ENCODE data around the gene TBC1D14. TPM values are rescaled to one million over a fixed set of nuclear protein-coding genes. Genes with fewer than 3 reads are reported as not detected.

The TBC1D14 gene
- total RNA-seq, 4 donors from 2014 or later, result 39.8 to 47.0 (median 46.0) TPM

DNA sequence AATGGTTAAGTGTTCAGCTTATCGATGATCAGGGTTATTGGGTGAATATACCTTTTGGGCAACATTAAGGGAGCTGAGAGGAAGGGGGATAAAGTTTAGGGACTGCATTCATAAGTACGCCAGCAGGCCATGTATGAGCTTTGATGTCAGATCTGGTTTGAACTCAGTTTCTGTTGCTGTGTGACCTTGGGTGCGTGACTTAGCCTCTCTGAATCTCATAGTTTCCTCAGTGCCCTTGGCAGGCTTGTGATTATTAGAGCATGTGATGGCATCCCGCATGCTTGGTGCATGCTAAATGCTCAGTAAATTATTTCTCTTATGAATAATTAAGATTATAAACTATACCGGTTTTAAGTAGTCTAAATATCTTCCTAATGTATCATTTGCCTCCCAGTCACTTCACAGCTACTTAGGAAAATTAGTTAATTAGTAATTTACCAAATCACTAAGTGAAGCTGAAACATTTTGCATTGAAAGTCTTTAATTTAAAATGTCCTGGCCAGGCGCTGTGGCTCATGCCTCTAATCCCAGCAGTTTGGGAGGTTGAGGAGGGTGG lies 3.8 kb downstream of the TBC1D14 start:
- 92 to 96% methylated on average over 6 of the region's 6 CpGs for WGBS, 2 donors
- intact Hi-C loops (cut with DNase I), result loop anchor here (5.0 kb wide), 1 partner anchor 74 kb away; no protein-coding TSS in a partner anchor
- no peak overlapping the region for H3K27ac ChIP-seq

DNA sequence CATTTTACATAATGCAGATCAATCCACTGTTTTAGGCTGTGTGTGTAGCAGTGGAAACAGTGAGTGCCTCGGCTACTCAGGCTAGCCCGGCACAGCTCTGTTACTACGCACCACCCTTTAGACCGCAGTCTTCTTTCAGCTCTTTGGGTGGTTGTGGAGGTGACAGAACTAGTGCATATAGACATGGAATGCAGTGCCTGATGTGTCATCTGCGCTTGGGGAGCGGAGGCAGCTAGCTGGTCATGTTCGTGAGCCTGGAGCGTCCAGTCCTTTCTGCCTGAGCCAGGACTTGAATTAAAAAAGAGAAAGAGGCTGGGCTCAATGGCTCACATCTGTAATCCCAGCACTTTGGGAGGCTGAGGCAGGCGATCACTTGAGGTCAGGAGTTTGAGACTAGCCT lies 4.8 kb downstream of the TBC1D14 start:
- no peak for TF ChIP-seq POLR2A (IDR thresholded peaks at IDR 0.05)
- TF ChIP-seq, protein P1, sequence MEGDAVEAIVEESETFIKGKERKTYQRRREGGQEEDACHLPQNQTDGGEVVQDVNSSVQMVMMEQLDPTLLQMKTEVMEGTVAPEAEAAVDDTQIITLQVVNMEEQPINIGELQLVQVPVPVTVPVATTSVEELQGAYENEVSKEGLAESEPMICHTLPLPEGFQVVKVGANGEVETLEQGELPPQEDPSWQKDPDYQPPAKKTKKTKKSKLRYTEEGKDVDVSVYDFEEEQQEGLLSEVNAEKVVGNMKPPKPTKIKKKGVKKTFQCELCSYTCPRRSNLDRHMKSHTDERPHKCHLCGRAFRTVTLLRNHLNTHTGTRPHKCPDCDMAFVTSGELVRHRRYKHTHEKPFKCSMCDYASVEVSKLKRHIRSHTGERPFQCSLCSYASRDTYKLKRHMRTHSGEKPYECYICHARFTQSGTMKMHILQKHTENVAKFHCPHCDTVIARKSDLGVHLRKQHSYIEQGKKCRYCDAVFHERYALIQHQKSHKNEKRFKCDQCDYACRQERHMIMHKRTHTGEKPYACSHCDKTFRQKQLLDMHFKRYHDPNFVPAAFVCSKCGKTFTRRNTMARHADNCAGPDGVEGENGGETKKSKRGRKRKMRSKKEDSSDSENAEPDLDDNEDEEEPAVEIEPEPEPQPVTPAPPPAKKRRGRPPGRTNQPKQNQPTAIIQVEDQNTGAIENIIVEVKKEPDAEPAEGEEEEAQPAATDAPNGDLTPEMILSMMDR (IDR thresholded peaks at IDR 0.05), result no peak
- WGBS, 2 donors, result 81 to 96% methylated on average over 9 of the region's 9 CpGs
- H3K36me3 ChIP-seq, result no peaks in the 10 kb centered on the region
- no peaks in the 10 kb centered on the region for H3K27me3 ChIP-seq
- no peak for DNase-seq
- intact Hi-C loops (cut with DNase I), result loop anchor here (5.0 kb wide), 1 partner anchor 73 kb away; no protein-coding TSS in a partner anchor
- H3K27ac ChIP-seq, result no peak overlapping the region
- no peak overlapping the region for H3K4me3 ChIP-seq (replicated peaks in 1 of 3)
- H3K9me3 ChIP-seq, result no peaks in the 10 kb centered on the region
- peaks cover 25 to 43% of the 10 kb centered on the region in 2 donors for H3K4me1 ChIP-seq

More for the DNA sequence above, 3.8 kb downstream of the TBC1D14 start:
- TF ChIP-seq, protein P1 (IDR thresholded peaks at IDR 0.05), result no peak
- no peak for TF ChIP-seq POLR2A (IDR thresholded peaks at IDR 0.05)
- H3K36me3 ChIP-seq, result no peaks in the 10 kb centered on the region
- no peak for DNase-seq
- no peaks in the 10 kb centered on the region for H3K9me3 ChIP-seq
- no peak overlapping the region for H3K4me3 ChIP-seq (replicated peaks in 1 of 3)
- no peaks in the 10 kb centered on the region for H3K27me3 ChIP-seq
- peaks cover 28 to 45% of the 10 kb centered on the region in 2 donors for H3K4me1 ChIP-seq

DNA sequence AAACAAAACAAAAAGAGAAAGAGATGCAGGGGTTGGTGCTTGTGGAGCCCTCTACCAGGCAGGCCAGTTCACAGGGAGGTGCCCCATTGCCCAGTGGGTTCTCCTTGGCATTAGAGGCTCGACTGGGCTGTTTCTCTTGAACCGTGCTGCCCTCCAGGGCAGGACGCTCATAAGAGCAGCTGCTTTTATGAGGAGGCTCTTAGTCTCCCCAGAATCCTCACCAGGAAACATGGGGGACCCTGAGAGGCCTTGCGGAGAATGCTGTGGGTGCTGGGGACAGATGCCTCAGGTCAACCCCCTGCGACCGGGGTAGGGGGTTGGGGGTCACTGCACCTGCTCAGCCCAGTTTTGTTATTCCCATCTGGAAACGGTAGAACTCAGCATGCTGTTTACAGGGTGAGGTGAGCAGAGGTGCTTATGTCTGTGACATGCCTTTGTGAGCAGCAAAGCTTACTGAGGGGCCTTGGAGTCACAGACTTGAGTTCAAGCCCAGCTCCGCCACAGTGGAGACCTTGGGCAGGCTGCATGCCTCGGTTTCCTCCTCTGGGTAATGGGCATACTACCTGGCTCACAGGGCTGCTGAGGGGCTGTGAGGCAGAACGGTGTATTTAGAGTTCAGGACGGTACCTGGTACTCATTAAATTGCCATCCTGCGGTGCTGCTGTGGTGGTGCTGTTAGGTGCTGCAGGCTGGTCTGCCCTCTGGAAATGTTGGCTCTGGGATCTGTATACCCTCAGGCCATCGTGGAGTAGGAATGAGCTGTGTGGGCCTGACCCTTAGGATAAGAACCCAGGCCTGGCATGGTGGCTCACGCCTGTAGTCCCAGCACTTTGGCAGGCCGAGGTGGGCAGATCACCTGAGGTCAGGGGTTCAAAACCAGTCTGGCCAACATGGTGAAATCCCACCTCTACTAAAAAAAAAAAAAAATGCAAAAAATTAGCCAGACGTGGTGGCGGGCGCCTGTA lies 5.7 kb downstream of the TBC1D14 start:
- Histone ChIP-seq H3K27ac (no peak overlapping the region), H3K9me3 (no peaks in the 10 kb centered on the region), H3K4me3 (replicated peaks in 1 of 3) (no peak overlapping the region), H3K27me3 (no peaks in the 10 kb centered on the region), H3K4me1 (peaks cover 24 to 46% of the 10 kb centered on the region in 2 donors), H3K36me3 (no peaks in the 10 kb centered on the region)
- no peak for TF ChIP-seq POLR2A (IDR thresholded peaks at IDR 0.05)
- TF ChIP-seq, protein P1 (IDR thresholded peaks at IDR 0.05), result no peak
- intact Hi-C loops (cut with DNase I), result no loop called here
- DNase-seq, result no peak
- WGBS, 2 donors, result 91 to 95% methylated on average over 12 to 14 of the region's 18 CpGs

DNA sequence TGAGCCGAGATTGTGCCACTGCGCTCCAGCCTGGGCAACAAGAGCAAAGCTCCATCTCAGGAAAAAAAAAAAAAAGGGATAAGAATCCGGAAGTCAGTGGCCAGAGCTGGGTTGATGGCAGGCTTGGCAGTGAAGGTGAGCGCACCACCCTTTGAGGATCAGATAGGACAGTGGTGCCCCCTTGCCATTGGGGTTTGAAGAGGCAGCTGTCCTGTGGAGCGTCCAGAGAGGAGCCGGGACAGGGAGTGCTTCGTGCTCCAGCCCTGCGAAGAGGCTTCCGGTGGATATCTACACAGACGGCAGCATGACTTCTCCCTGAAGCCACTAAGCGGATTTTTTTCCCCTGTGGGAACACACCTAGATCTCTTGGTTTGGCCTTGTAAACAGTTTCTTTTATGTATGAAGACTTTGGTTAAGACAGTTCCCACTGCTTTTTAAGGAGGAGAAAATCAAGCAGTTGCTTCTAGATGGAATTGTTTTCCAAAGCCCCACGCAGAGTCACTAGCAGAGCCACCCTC lies 6.5 kb downstream of the TBC1D14 start:
- peak overlapping the region in 1 of 3 donors; percentile 19 for H3K27ac ChIP-seq
- TF ChIP-seq, protein P1 (IDR thresholded peaks at IDR 0.05), result no peak
- no peak for TF ChIP-seq POLR2A (IDR thresholded peaks at IDR 0.05)
- no peaks in the 10 kb centered on the region for H3K36me3 ChIP-seq
- no peaks in the 10 kb centered on the region for H3K27me3 ChIP-seq
- no peak overlapping the region for H3K4me3 ChIP-seq (replicated peaks in 1 of 3)
- DNase-seq, result no peak
- intact Hi-C loops (cut with DNase I), result no loop called here
- 95 to 98% methylated on average over 12 of the region's 12 CpGs for WGBS, 2 donors
- H3K4me1 ChIP-seq, result peaks cover 26 to 46% of the 10 kb centered on the region in 2 donors
- no peaks in the 10 kb centered on the region for H3K9me3 ChIP-seq
